Breast epithelium (tissue), 3 donors: ENCODE data around the gene GSTT2.
"Not testable (repeated sequence)": the region's sequence is repeated elsewhere in the genome, so short reads cannot be mapped to it uniquely, and the experiment has no call there.

Experiments used
- CTCF ChIP-seq, 3 donors: fragments of 450-650 bp; IDR thresholded peaks; one replicate each; pipeline ENCODE4 v1.5.1; 2016 to 2017; ENCODE audit warnings: antibody characterized with exemption in 3 of 3, mild to moderate bottlenecking in 3 of 3, moderate library complexity in 3 of 3
- POLR2A ChIP-seq: fragments of 450-650 bp; IDR thresholded peaks from one replicate; pipeline ENCODE4 v1.6.1; 2016; ENCODE audit warnings: antibody characterized with exemption, mild to moderate bottlenecking, moderate library complexity
- POLR2AphosphoS5 ChIP-seq, 3 donors: sonication (generic); formaldehyde crosslinking; IDR thresholded peaks; one replicate each; pipeline ENCODE4 v1.6.1; 2017; ENCODE audit warnings: antibody characterized with exemption in 3 of 3

- not testable (repeated sequence) for TF ChIP-seq CTCF (IDR thresholded peaks at IDR 0.05); POLR2A; POLR2AphosphoS5 (IDR thresholded peaks at IDR 0.05)
Observed at GRCh38 chr22:23986538-23987178, 6.7 kb downstream of the GSTT2 start.
